Body of pancreas (tissue), 4 donors: ENCODE measurements around the gene LY6G6F. TPM values are rescaled to one million over a fixed set of nuclear protein-coding genes. Genes with fewer than 3 reads are reported as not detected.

Experiments
- ATAC-seq: fragments of 150-250 bp; one replicate; pipeline ENCODE4 v1.9.1; 2016
- DNase-seq, 4 donors: peaks; one replicate each; pipeline ENCODE4 v3.0.0-alpha.2; 2019
- H3K27ac ChIP-seq, 4 donors: fragments of 200-600 bp; sonication (generic); 1 replicate in 3 of 4; 2 replicates in 1 of 4; pipeline versions ENCODE4 v1.5.1 to v1.6.1; 2016 to 2019; ENCODE audit warnings: mild to moderate bottlenecking in 1 of 4, mixed read lengths in 1 of 4, moderate library complexity in 1 of 4
- H3K27me3 ChIP-seq, 2 donors: fragments of 200-600 bp; sonication (generic); one replicate each; pipeline ENCODE4 v1.6.0; 2016; ENCODE audit warnings: mild to moderate bottlenecking in 1 of 2
- H3K36me3 ChIP-seq, 2 donors: fragments of 200-600 bp; sonication (generic); replicated peaks in 1 of 2; 2 replicates each; pipeline ENCODE4 v1.5.1; 2016; ENCODE audit warnings: low read depth in 2 of 2; ENCODE audit not compliant: insufficient read depth in 1 of 2
- H3K4me1 ChIP-seq: fragments of 200-600 bp; sonication (generic); one replicate; pipeline ENCODE4 v1.6.0; 2016
- H3K4me3 ChIP-seq, 2 donors: fragments of 200-600 bp; sonication (generic); 1 replicate in 1 of 2; 2 replicates in 1 of 2; pipeline ENCODE4 v1.5.1; 2016 to 2019
- H3K9me3 ChIP-seq, 3 donors: fragments of 200-600 bp; sonication (generic); 1 replicate in 2 of 3; 2 replicates in 1 of 3; pipeline ENCODE4 v1.5.1; 2016
- CTCF ChIP-seq, 7 experiments: fragments of 450-650 bp in 4 of 7; fragments of 200-600 bp in 3 of 7; sonication (generic) in 3 of 7; IDR thresholded peaks; one replicate each; pipeline ENCODE4 v1.5.1; 2016 to 2019; ENCODE audit warnings: antibody characterized with exemption in 7 of 7
- POLR2A ChIP-seq, 3 donors: fragments of 450-650 bp; IDR thresholded peaks; one replicate each; pipeline ENCODE4 v1.6.1; 2016; ENCODE audit warnings: antibody characterized with exemption in 3 of 3, mild to moderate bottlenecking in 2 of 3
- WGBS, 2 donors: methylation state at CpG; one replicate each; pipeline ENCODE4 v1.1.5; 2017; 5-methylcytosine and 5-hydroxymethylcytosine counted together
- intact Hi-C: fragments of 100-400 bp; cut with DNase I; formaldehyde crosslinking; loops from one replicate; pipeline ENCODE4 v1.15.1; 2023
- total RNA-seq, 2 donors: library from RNA; depleted of rRNA; stranded (reverse); fragments of >200 nt; gene quantifications; one replicate each; pipeline ENCODE4 v1.1.0, GENCODE V29; 2016

The LY6G6F gene
- total RNA-seq, 2 donors from 2014 or later = not detected

DNA sequence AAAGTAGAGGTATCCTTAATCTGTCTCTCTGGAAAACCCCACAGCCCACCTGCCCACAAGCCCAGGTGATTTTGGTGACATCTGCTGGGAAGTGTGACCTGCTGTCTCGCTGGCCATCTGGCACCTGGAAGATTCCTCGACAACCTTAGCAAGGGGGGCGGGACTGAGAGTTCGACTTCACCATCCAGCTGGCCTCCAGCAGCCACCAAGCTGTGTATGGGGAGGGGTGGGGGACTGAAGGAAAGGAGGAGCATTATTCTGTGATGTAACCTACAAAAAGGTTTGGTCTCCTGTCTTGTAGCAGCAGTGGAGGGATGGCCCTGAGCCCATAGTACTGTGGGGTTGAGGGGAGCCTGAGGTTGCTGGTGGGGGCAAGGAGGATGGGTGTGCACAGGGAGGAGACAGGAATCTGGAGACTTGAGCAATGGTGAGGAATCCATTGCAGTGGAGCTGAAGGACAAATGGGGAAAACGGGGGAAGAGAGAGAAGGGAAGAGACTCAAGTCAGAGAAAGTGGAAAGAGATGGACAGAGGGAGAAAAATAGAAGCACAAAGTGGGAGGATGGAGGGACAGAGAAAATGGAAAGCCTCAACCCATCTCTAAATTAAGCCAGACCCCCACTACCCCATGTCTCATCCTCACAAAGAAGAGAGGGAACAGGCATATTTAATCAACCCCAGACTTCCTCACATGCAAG, 4.0 kb downstream of the LY6G6F start:
- no peaks in the 10 kb centered on the region for H3K4me1 ChIP-seq
- H3K36me3 ChIP-seq = no peaks in the 10 kb centered on the region
- H3K27ac ChIP-seq = no peak overlapping the region
- intact Hi-C loops = no loop called here
- WGBS, 2 donors = 42 to 49% methylated on average over 5 of the region's 5 CpGs
- DNase-seq = no peak
- ATAC-seq = no peak
- no peak overlapping the region for H3K4me3 ChIP-seq
- no peaks in the 10 kb centered on the region for H3K27me3 ChIP-seq
- no peaks in the 10 kb centered on the region for H3K9me3 ChIP-seq
- TF ChIP-seq POLR2A (IDR thresholded peaks at IDR 0.05) (no peak), CTCF (IDR thresholded peaks at IDR 0.05) (no peak)

GRCh38 chr6:31711233-31711632, 4.6 kb downstream of the LY6G6F start:
- TF ChIP-seq CTCF (IDR thresholded peaks at IDR 0.05) = no peak
- no peak for TF ChIP-seq POLR2A (IDR thresholded peaks at IDR 0.05)
- no peak overlapping the region for H3K4me3 ChIP-seq
- intact Hi-C loops = no loop called here
- H3K27me3 ChIP-seq = no peaks in the 10 kb centered on the region
- no peak overlapping the region for H3K27ac ChIP-seq
- H3K4me1 ChIP-seq = no peaks in the 10 kb centered on the region
- no peaks in the 10 kb centered on the region for H3K36me3 ChIP-seq
- DNase-seq = no peak
- H3K9me3 ChIP-seq = no peaks in the 10 kb centered on the region
- no peak for ATAC-seq
- 45 to 48% methylated on average over 6 to 8 of the region's 8 CpGs for WGBS, 2 donors

- no peaks in the 10 kb centered on the region for H3K9me3 ChIP-seq
- DNase-seq = peak in 1 of 4 donors; percentile 31
- H3K27me3 ChIP-seq = no peaks in the 10 kb centered on the region
- intact Hi-C loops = no loop called here
- no peaks in the 10 kb centered on the region for H3K4me1 ChIP-seq
- H3K27ac ChIP-seq = no peak overlapping the region
- no peak for ATAC-seq
- H3K4me3 ChIP-seq = no peak overlapping the region
- TF ChIP-seq POLR2A (IDR thresholded peaks at IDR 0.05) (no peak), CTCF (IDR thresholded peaks at IDR 0.05) (peak in 1 of 7 experiments; percentile 26)
- 61 to 67% methylated on average over 8 of the region's 8 CpGs for WGBS, 2 donors
- no peaks in the 10 kb centered on the region for H3K36me3 ChIP-seq
These were observed 5.6 kb downstream of the LY6G6F start for GRCh38 chr6:31712296-31712695.

DNA sequence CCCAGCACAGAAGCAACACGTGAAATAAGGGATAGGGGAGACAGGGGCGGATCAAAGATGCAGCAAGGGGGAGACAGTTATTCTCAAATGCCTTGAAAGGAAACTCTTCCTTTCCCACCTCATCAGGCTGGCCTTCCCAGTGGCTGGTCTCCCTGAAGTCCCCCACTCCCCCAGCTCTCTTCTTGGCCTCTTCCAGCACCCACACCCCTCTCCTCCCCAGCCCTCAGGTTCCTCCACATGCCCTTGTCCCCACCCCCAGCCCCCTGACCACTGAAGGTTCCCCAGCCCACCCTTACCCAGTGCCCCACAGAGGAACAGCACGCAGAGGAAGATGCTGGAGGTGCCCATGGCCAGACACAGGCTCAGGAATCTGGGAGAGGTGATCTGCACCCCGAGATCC, 6.8 kb downstream of the LY6G6F start:
- Histone ChIP-seq H3K27ac (no peak overlapping the region), H3K4me3 (no peak overlapping the region), H3K4me1 (peaks cover 4% of the 10 kb centered on the region), H3K36me3 (no peaks in the 10 kb centered on the region), H3K27me3 (no peaks in the 10 kb centered on the region), H3K9me3 (no peaks in the 10 kb centered on the region)
- ATAC-seq = no peak
- no peak for DNase-seq
- WGBS, 2 donors = 45 to 70% methylated on average over 4 of the region's 4 CpGs
- TF ChIP-seq CTCF (IDR thresholded peaks at IDR 0.05) (no peak), POLR2A (IDR thresholded peaks at IDR 0.05) (no peak)
- intact Hi-C loops = no loop called here
